Islet precursor cell (in vitro differentiated cells): Measurements from ENCODE around the gene TCFL5.
A peak's percentile ranks its signal among the peaks of the same experiment; 100 is the strongest.

Experiments used
- DNase-seq: peaks from one replicate; pipeline ENCODE4 v3.0.0-alpha.2; 2018

TCFL5 gene

GRCh38 chr20:62832212-62832922, 29.3 kb downstream of the TCFL5 start:
- DNase-seq: peak; percentile 65

- DNase-seq: peak; percentile 78
Measured at GRCh38 chr20:62831854-62832211, 29.8 kb downstream of the TCFL5 start.

- DNase-seq: no peak
Measured at GRCh38 chr20:62831361-62831788, 30.2 kb downstream of the TCFL5 start.

GRCh38 chr20:62830821-62831220, 30.8 kb downstream of the TCFL5 start:
- DNase-seq: no peak

- no peak for DNase-seq
Measured at GRCh38 chr20:62830251-62830650, 31.4 kb downstream of the TCFL5 start.

- DNase-seq: no peak
Measured at GRCh38 chr20:62829231-62830230, 32.1 kb downstream of the TCFL5 start.

GRCh38 chr20:62828511-62829230, 33.0 kb downstream of the TCFL5 start:
- DNase-seq: no peak

- no peak for DNase-seq
Measured at GRCh38 chr20:62828051-62828450, 33.6 kb downstream of the TCFL5 start.

GRCh38 chr20:62827311-62828038, 34.1 kb downstream of the TCFL5 start:
- no peak for DNase-seq

GRCh38 chr20:62826646-62827310, 34.8 kb downstream of the TCFL5 start:
- DNase-seq: no peak

- DNase-seq: no peak
Measured at GRCh38 chr20:62825986-62826645, 35.5 kb downstream of the TCFL5 start.

- DNase-seq: no peak
Measured at GRCh38 chr20:62825333-62825985, 36.2 kb downstream of the TCFL5 start.

- DNase-seq: peak; percentile 84
Measured at GRCh38 chr20:62824476-62825332, 36.9 kb downstream of the TCFL5 start.

- DNase-seq: peak; percentile 81
Measured at GRCh38 chr20:62823688-62824475, 37.7 kb downstream of the TCFL5 start.

- DNase-seq: peak; percentile 91
Measured at GRCh38 chr20:62822788-62823651, 38.6 kb downstream of the TCFL5 start.

GRCh38 chr20:62822239-62822787, 39.3 kb downstream of the TCFL5 start:
- DNase-seq: no peak

- DNase-seq: no peak
Measured at GRCh38 chr20:62821726-62822210, 39.9 kb downstream of the TCFL5 start.
